Measurements from ENCODE around the gene ELSPBP1. TPM values are rescaled to one million over a fixed set of nuclear protein-coding genes. Genes with fewer than 3 reads are reported as not detected.

ELSPBP1 gene
- total RNA-seq, 1 experiment from 2014 or later, result not detected

GRCh38 chr19:47998800-47999199 is 4.4 kb downstream of the ELSPBP1 start:
- Histone ChIP-seq H3K9me2 (replicated peaks; ENCODE audit: insufficient read depth, low read length) (no peaks in the 10 kb centered on the region), H3K36me3 (ENCODE audit: insufficient read depth, low read length) (no peaks in the 10 kb centered on the region), H3K79me2 (ENCODE audit: low read length) (no peaks in the 10 kb centered on the region), H3K4me2 (ENCODE audit: low read depth, low read length, poor library complexity, severe bottlenecking) (no peak overlapping the region), H3K27me3 (ENCODE audit: low read length) (no peaks in the 10 kb centered on the region), H3K4me1 (ENCODE audit: low read length) (no peaks in the 10 kb centered on the region), H3K9me3 (ENCODE audit: low read length) (no peaks in the 10 kb centered on the region), H3K27ac (ENCODE audit: low read length) (no peak overlapping the region), H3K4me3 (ENCODE audit: low read length) (no peak overlapping the region), H4K20me1 (ENCODE audit: insufficient read depth, low read depth, low read length) (no peaks in the 10 kb centered on the region), H3K9ac (ENCODE audit: low read length) (no peak overlapping the region), H2AFZ (ENCODE audit: low read length) (no peak overlapping the region)
- DNase-seq, result no peak

- H3K4me1 ChIP-seq (ENCODE audit: low read length), result no peaks in the 10 kb centered on the region
- H3K4me3 ChIP-seq (ENCODE audit: low read length), result no peak overlapping the region
- H2AFZ ChIP-seq (ENCODE audit: low read length), result no peak overlapping the region
- H3K27ac ChIP-seq (ENCODE audit: low read length), result no peak overlapping the region
- no peak for DNase-seq
- no peaks in the 10 kb centered on the region for H3K9me2 ChIP-seq (replicated peaks; ENCODE audit: insufficient read depth, low read length)
- H3K4me2 ChIP-seq (ENCODE audit: low read depth, low read length, poor library complexity, severe bottlenecking), result no peak overlapping the region
- H3K79me2 ChIP-seq (ENCODE audit: low read length), result no peaks in the 10 kb centered on the region
- H3K27me3 ChIP-seq (ENCODE audit: low read length), result no peaks in the 10 kb centered on the region
- H3K9ac ChIP-seq (ENCODE audit: low read length), result no peak overlapping the region
- no peaks in the 10 kb centered on the region for H4K20me1 ChIP-seq (ENCODE audit: insufficient read depth, low read depth, low read length)
- no peaks in the 10 kb centered on the region for H3K9me3 ChIP-seq (ENCODE audit: low read length)
- no peaks in the 10 kb centered on the region for H3K36me3 ChIP-seq (ENCODE audit: insufficient read depth, low read length)
These were observed 6.4 kb downstream of the ELSPBP1 start for GRCh38 chr19:48000846-48001245.

- Histone ChIP-seq H2AFZ (ENCODE audit: low read length) (no peak overlapping the region), H3K9me3 (ENCODE audit: low read length) (0 out of 2 replicates have a peak, but pooled peaks cover 4% of the 10 kb centered on the region), H3K79me2 (ENCODE audit: low read length) (no peaks in the 10 kb centered on the region), H3K27me3 (ENCODE audit: low read length) (no peaks in the 10 kb centered on the region), H3K9me2 (replicated peaks; ENCODE audit: insufficient read depth, low read length) (no peaks in the 10 kb centered on the region), H3K27ac (ENCODE audit: low read length) (no peak overlapping the region), H3K4me1 (ENCODE audit: low read length) (no peaks in the 10 kb centered on the region), H3K36me3 (ENCODE audit: insufficient read depth, low read length) (no peaks in the 10 kb centered on the region), H4K20me1 (ENCODE audit: insufficient read depth, low read depth, low read length) (no peaks in the 10 kb centered on the region), H3K4me2 (ENCODE audit: low read depth, low read length, poor library complexity, severe bottlenecking) (no peak overlapping the region), H3K9ac (ENCODE audit: low read length) (no peak overlapping the region), H3K4me3 (ENCODE audit: low read length) (no peak overlapping the region)
- no peak for DNase-seq
These were observed 9.8 kb downstream of the ELSPBP1 start for GRCh38 chr19:48004236-48004635.

- peak; percentile 65 for DNase-seq
These were observed 12.3 kb downstream of the ELSPBP1 start for GRCh38 chr19:48006762-48007161.

GRCh38 chr19:48010932-48011758 is 16.7 kb downstream of the ELSPBP1 start:
- Histone ChIP-seq H3K27me3 (ENCODE audit: low read length) (no peaks in the 10 kb centered on the region), H3K79me2 (ENCODE audit: low read length) (no peaks in the 10 kb centered on the region), H3K36me3 (ENCODE audit: insufficient read depth, low read length) (no peaks in the 10 kb centered on the region), H4K20me1 (ENCODE audit: insufficient read depth, low read depth, low read length) (no peaks in the 10 kb centered on the region), H2AFZ (ENCODE audit: low read length) (no peak overlapping the region), H3K9me2 (replicated peaks; ENCODE audit: insufficient read depth, low read length) (no peaks in the 10 kb centered on the region), H3K9ac (ENCODE audit: low read length) (no peak overlapping the region), H3K4me1 (ENCODE audit: low read length) (no peaks in the 10 kb centered on the region), H3K4me3 (ENCODE audit: low read length) (no peak overlapping the region), H3K9me3 (ENCODE audit: low read length) (0 out of 2 replicates have a peak, but pooled peaks cover 4% of the 10 kb centered on the region), H3K27ac (ENCODE audit: low read length) (no peak overlapping the region), H3K4me2 (ENCODE audit: low read depth, low read length, poor library complexity, severe bottlenecking) (no peak overlapping the region)
- no peak for DNase-seq

More at GRCh38 chr19:48006762-48007161, 12.3 kb downstream of the ELSPBP1 start:
- Histone ChIP-seq H4K20me1 (ENCODE audit: insufficient read depth, low read depth, low read length) (no peaks in the 10 kb centered on the region), H3K27me3 (ENCODE audit: low read length) (no peaks in the 10 kb centered on the region), H3K9me2 (replicated peaks; ENCODE audit: insufficient read depth, low read length) (no peaks in the 10 kb centered on the region), H3K4me2 (ENCODE audit: low read depth, low read length, poor library complexity, severe bottlenecking) (no peak overlapping the region), H3K4me1 (ENCODE audit: low read length) (no peaks in the 10 kb centered on the region), H3K79me2 (ENCODE audit: low read length) (no peaks in the 10 kb centered on the region), H3K9me3 (ENCODE audit: low read length) (0 out of 2 replicates have a peak, but pooled peaks cover 4% of the 10 kb centered on the region), H3K27ac (ENCODE audit: low read length) (no peak overlapping the region), H3K36me3 (ENCODE audit: insufficient read depth, low read length) (no peaks in the 10 kb centered on the region), H3K9ac (ENCODE audit: low read length) (no peak overlapping the region), H2AFZ (ENCODE audit: low read length) (no peak overlapping the region), H3K4me3 (ENCODE audit: low read length) (no peak overlapping the region)

GRCh38 chr19:48020686-48021085 is 26.3 kb downstream of the ELSPBP1 start:
- Histone ChIP-seq H3K9ac (ENCODE audit: low read length) (no peak overlapping the region), H3K27me3 (ENCODE audit: low read length) (no peaks in the 10 kb centered on the region), H3K9me2 (replicated peaks; ENCODE audit: insufficient read depth, low read length) (no peaks in the 10 kb centered on the region), H3K27ac (ENCODE audit: low read length) (no peak overlapping the region), H3K36me3 (ENCODE audit: insufficient read depth, low read length) (no peaks in the 10 kb centered on the region), H3K79me2 (ENCODE audit: low read length) (no peaks in the 10 kb centered on the region), H4K20me1 (ENCODE audit: insufficient read depth, low read depth, low read length) (no peaks in the 10 kb centered on the region), H3K9me3 (ENCODE audit: low read length) (no peaks in the 10 kb centered on the region), H3K4me1 (ENCODE audit: low read length) (no peaks in the 10 kb centered on the region), H3K4me3 (ENCODE audit: low read length) (no peak overlapping the region), H2AFZ (ENCODE audit: low read length) (no peak overlapping the region), H3K4me2 (ENCODE audit: low read depth, low read length, poor library complexity, severe bottlenecking) (no peak overlapping the region)
- no peak for DNase-seq

GRCh38 chr19:48023011-48023410 is 28.6 kb downstream of the ELSPBP1 start:
- Histone ChIP-seq H3K27me3 (ENCODE audit: low read length) (no peaks in the 10 kb centered on the region), H4K20me1 (ENCODE audit: insufficient read depth, low read depth, low read length) (no peaks in the 10 kb centered on the region), H3K27ac (ENCODE audit: low read length) (no peak overlapping the region), H3K9ac (ENCODE audit: low read length) (no peak overlapping the region), H3K79me2 (ENCODE audit: low read length) (no peaks in the 10 kb centered on the region), H3K9me3 (ENCODE audit: low read length) (no peaks in the 10 kb centered on the region), H3K4me3 (ENCODE audit: low read length) (no peak overlapping the region), H3K9me2 (replicated peaks; ENCODE audit: insufficient read depth, low read length) (no peaks in the 10 kb centered on the region), H2AFZ (ENCODE audit: low read length) (no peak overlapping the region), H3K4me1 (ENCODE audit: low read length) (no peaks in the 10 kb centered on the region), H3K4me2 (ENCODE audit: low read depth, low read length, poor library complexity, severe bottlenecking) (no peak overlapping the region), H3K36me3 (ENCODE audit: insufficient read depth, low read length) (no peaks in the 10 kb centered on the region)
- DNase-seq, result no peak

- no peak overlapping the region for H3K4me2 ChIP-seq (ENCODE audit: low read depth, low read length, poor library complexity, severe bottlenecking)
- no peaks in the 10 kb centered on the region for H3K36me3 ChIP-seq (ENCODE audit: insufficient read depth, low read length)
- no peaks in the 10 kb centered on the region for H3K4me1 ChIP-seq (ENCODE audit: low read length)
- no peaks in the 10 kb centered on the region for H3K79me2 ChIP-seq (ENCODE audit: low read length)
- H3K27me3 ChIP-seq (ENCODE audit: low read length), result no peaks in the 10 kb centered on the region
- no peak overlapping the region for H2AFZ ChIP-seq (ENCODE audit: low read length)
- H4K20me1 ChIP-seq (ENCODE audit: insufficient read depth, low read depth, low read length), result no peaks in the 10 kb centered on the region
- no peaks in the 10 kb centered on the region for H3K9me3 ChIP-seq (ENCODE audit: low read length)
- no peak overlapping the region for H3K9ac ChIP-seq (ENCODE audit: low read length)
- H3K9me2 ChIP-seq (replicated peaks; ENCODE audit: insufficient read depth, low read length), result no peaks in the 10 kb centered on the region
- H3K4me3 ChIP-seq (ENCODE audit: low read length), result no peak overlapping the region
- no peak for DNase-seq
- H3K27ac ChIP-seq (ENCODE audit: low read length), result no peak overlapping the region
These were observed 29.1 kb downstream of the ELSPBP1 start for GRCh38 chr19:48023518-48023917.
